Measurements from ENCODE around the gene PLBD2. TPM values are rescaled to one million over a fixed set of nuclear protein-coding genes. Genes with fewer than 3 reads are reported as not detected.

Gene PLBD2
- total and polyA plus RNA-seq, 9 of the 15 experiments (the other 6 are each of a cell fraction or from before 2014, with no cell fraction given), result 2.4 to 37.4 (median 6.0) TPM

DNA sequence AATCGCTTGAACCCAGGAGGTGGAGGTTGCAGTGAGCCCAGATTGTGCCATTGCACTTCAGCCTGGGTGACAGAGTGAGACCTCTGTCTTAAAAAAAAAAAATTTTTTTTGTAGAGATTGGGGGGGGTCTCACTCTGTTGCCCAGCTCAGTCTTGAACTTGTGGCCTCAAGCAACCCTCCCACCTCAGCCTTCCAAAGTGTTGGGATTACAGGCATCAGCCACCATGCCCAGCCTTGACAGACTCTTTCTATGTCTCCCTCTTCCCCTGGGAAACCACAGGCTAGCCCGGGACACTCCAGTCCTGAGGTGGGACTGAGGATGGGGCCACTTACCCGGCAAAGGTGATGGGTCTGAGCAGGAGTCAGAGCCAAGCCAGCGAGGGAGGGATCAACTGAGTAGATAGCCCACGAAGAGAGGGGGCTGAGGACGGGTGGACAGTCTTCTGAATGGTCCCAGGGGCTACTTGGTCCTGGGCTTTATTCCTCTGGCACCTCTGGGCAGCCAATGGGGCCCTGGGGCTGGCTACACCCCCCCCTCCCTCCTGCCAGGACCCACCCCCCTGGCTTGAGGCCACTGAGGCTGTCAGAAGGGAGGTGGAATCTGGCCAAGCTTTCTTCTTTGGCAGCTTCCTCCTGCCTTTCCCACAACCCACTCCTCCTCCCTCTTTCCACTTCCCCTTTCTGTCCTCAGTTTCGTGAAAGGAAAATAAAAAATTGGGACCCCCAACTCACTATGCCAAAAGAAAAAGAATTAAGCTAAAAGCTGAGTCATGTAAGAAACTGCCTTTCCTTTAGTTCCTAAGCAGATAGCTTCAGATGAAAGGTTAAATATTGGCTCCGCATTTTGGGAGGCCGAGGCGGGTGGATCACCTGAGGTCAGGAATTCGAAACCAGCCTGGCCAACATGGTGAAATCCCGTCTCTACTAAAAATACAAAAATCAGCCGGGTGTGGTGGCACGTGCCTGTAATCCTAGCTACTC is 45.3 kb downstream of the PLBD2 start, which contains the start of gene SDS (continued):
- TF ChIP-seq, protein P1, sequence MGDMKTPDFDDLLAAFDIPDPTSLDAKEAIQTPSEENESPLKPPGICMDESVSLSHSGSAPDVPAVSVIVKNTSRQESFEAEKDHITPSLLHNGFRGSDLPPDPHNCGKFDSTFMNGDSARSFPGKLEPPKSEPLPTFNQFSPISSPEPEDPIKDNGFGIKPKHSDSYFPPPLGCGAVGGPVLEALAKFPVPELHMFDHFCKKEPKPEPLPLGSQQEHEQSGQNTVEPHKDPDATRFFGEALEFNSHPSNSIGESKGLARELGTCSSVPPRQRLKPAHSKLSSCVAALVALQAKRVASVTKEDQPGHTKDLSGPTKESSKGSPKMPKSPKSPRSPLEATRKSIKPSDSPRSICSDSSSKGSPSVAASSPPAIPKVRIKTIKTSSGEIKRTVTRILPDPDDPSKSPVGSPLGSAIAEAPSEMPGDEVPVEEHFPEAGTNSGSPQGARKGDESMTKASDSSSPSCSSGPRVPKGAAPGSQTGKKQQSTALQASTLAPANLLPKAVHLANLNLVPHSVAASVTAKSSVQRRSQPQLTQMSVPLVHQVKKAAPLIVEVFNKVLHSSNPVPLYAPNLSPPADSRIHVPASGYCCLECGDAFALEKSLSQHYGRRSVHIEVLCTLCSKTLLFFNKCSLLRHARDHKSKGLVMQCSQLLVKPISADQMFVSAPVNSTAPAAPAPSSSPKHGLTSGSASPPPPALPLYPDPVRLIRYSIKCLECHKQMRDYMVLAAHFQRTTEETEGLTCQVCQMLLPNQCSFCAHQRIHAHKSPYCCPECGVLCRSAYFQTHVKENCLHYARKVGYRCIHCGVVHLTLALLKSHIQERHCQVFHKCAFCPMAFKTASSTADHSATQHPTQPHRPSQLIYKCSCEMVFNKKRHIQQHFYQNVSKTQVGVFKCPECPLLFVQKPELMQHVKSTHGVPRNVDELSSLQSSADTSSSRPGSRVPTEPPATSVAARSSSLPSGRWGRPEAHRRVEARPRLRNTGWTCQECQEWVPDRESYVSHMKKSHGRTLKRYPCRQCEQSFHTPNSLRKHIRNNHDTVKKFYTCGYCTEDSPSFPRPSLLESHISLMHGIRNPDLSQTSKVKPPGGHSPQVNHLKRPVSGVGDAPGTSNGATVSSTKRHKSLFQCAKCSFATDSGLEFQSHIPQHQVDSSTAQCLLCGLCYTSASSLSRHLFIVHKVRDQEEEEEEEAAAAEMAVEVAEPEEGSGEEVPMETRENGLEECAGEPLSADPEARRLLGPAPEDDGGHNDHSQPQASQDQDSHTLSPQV (IDR thresholded peaks at IDR 0.05), result no peak
- TF ChIP-seq PHF21A (IDR thresholded peaks at IDR 0.05; ENCODE audit: borderline replicate concordance, low read depth) (0 out of 2 replicates have a peak, but pooled peaks have one; percentile 29), ZNF444 (CRISPR knock-in tag; IDR thresholded peaks at IDR 0.05) (no peak), CEBPZ (IDR thresholded peaks at IDR 0.05; ENCODE audit: borderline replicate concordance, low read depth, low read length) (no peak), MAX (CRISPR knock-in tag; IDR thresholded peaks at IDR 0.05) (no peak), SPI1 (IDR thresholded peaks at IDR 0.05; ENCODE audit: borderline replicate concordance, low read depth, low read length) (peak; percentile 98), PCBP1 (IDR thresholded peaks at IDR 0.05; ENCODE audit: low read depth, low read length, poor library complexity, severe bottlenecking) (no peak), HOXB6 (CRISPR knock-in tag; IDR thresholded peaks at IDR 0.05; ENCODE audit: borderline replicate concordance) (no peak)
- TF ChIP-seq, protein P2, sequence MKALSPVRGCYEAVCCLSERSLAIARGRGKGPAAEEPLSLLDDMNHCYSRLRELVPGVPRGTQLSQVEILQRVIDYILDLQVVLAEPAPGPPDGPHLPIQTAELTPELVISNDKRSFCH (CRISPR knock-in tag; IDR thresholded peaks at IDR 0.05), result no peak
- TF ChIP-seq, protein P2 (tag; IDR thresholded peaks at IDR 0.05), result no peak
- TF ChIP-seq, protein P3, sequence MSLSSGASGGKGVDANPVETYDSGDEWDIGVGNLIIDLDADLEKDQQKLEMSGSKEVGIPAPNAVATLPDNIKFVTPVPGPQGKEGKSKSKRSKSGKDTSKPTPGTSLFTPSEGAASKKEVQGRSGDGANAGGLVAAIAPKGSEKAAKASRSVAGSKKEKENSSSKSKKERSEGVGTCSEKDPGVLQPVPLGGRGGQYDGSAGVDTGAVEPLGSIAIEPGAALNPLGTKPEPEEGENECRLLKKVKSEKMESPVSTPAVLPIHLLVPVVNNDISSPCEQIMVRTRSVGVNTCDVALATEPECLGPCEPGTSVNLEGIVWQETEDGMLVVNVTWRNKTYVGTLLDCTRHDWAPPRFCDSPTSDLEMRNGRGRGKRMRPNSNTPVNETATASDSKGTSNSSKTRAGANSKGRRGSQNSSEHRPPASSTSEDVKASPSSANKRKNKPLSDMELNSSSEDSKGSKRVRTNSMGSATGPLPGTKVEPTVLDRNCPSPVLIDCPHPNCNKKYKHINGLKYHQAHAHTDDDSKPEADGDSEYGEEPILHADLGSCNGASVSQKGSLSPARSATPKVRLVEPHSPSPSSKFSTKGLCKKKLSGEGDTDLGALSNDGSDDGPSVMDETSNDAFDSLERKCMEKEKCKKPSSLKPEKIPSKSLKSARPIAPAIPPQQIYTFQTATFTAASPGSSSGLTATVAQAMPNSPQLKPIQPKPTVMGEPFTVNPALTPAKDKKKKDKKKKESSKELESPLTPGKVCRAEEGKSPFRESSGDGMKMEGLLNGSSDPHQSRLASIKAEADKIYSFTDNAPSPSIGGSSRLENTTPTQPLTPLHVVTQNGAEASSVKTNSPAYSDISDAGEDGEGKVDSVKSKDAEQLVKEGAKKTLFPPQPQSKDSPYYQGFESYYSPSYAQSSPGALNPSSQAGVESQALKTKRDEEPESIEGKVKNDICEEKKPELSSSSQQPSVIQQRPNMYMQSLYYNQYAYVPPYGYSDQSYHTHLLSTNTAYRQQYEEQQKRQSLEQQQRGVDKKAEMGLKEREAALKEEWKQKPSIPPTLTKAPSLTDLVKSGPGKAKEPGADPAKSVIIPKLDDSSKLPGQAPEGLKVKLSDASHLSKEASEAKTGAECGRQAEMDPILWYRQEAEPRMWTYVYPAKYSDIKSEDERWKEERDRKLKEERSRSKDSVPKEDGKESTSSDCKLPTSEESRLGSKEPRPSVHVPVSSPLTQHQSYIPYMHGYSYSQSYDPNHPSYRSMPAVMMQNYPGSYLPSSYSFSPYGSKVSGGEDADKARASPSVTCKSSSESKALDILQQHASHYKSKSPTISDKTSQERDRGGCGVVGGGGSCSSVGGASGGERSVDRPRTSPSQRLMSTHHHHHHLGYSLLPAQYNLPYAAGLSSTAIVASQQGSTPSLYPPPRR (CRISPR knock-in tag; IDR thresholded peaks at IDR 0.05; ENCODE audit: borderline replicate concordance), result no peak

Measured in K562 (cell line).